Measurements from ENCODE around the gene RFTN1. TPM values are rescaled to one million over a fixed set of nuclear protein-coding genes. Genes with fewer than 3 reads are reported as not detected.
"Not testable (repeated sequence)": the region's sequence is repeated elsewhere in the genome, so short reads cannot be mapped to it uniquely, and the experiment has no call there.

The RFTN1 gene
- total and polyA plus RNA-seq, 4 donors, result 4.4 to 20.4 (median 11.9) TPM

DNA sequence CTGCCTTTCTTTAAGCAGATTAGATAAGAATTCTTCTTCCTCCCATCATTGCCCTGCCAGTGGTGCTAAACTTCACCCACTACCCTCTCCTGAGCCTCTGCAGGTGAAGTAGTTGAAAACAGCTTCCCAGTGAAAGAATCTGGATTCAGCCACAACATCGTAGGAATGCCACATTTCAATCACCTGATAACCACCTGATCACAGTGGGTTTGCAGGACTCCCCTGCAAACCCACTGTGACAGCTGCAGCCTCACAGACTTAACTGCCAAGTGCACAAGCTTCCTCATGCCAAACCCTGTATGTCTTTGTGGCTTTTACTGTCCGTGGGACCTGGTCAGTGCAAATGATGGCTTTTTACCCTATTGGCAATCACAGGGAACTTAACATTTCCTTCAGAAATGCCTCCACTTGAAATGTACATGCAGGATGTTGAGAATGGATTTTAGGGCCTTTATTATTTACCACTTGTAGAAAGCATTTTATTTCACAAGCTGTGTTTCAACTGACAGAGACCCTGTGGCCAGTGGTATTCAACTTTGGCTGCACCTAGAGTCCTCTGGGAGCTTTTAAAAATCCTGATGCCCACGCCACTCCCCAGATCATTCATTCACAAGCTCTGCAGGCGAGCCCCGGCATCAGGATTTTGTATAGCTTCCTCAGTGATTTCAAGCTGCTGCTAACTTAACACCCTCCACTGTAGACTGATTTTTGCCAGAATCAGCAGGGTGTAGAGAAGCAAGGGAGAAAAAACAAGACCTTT is 199.4 kb downstream of the RFTN1 start:
- H3K4me1 ChIP-seq (ENCODE audit: control insufficient read depth in 4 of 4, insufficient read depth in 4 of 4, low read length in 3 of 4), result peaks cover 0 to 14% (median 2%) of the 10 kb centered on the region in 4 donors
- no peak for TF ChIP-seq TAF1 (conservative IDR thresholded peaks at IDR 0.05)
- H3K9me3 ChIP-seq (ENCODE audit: control insufficient read depth in 4 of 4, low read length in 3 of 4), result no peaks in the 10 kb centered on the region
- WGBS, result 89% methylated on average over 5 of the region's 5 CpGs
- no peak overlapping the region for H3K27ac ChIP-seq (ENCODE audit: low read depth in 1 of 2, low read length in 2 of 2)
- DNase-seq (ENCODE audit: low spot score), result no peak
- H3K36me3 ChIP-seq (ENCODE audit: control insufficient read depth in 4 of 4, insufficient read depth in 3 of 4, low read depth in 1 of 4, low read length in 3 of 4), result peaks cover 0 to 28% (median 10%) of the 10 kb centered on the region in 4 donors
- H3K9ac ChIP-seq (ENCODE audit: low read depth in 1 of 2, low read length in 2 of 2), result no peak overlapping the region
- no peaks in the 10 kb centered on the region for H3K27me3 ChIP-seq (ENCODE audit: control insufficient read depth in 4 of 4, insufficient read depth in 4 of 4, low read length in 3 of 4)
- no peak overlapping the region for H3K4me3 ChIP-seq (ENCODE audit: low read depth in 1 of 3, low read length in 3 of 3)

DNA sequence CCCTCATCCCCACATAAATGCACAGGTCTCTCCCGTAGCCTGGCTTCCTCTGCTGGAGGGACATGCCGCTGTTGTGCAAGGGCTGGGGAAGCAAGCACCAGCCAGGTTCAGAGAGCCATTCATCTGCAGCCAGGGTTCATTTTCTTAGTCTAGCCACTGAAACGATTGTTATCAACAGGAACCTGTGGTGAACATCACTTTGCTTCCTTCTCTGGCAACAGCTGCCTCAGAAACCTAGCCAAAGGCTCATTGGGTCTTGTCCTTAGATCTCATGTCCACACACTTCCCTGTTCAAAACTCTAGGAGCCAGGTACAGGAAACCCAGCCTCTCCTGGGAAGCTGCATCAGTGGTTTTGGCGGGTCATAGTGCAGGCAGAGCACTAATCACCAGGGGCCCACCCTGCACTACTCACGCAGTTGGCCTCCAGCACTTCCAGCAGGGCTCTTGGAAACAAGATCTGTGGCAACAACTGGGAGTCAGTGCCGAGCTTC is 201.5 kb downstream of the RFTN1 start:
- no peak for DNase-seq (ENCODE audit: low spot score)
- WGBS, result 46% methylated on average over 6 of the region's 6 CpGs
- Histone ChIP-seq H3K4me1 (ENCODE audit: control insufficient read depth in 4 of 4, insufficient read depth in 4 of 4, low read length in 3 of 4) (peaks cover 0 to 14% (median 2%) of the 10 kb centered on the region in 4 donors), H3K36me3 (ENCODE audit: control insufficient read depth in 4 of 4, insufficient read depth in 3 of 4, low read depth in 1 of 4, low read length in 3 of 4) (peaks cover 0 to 28% (median 9%) of the 10 kb centered on the region in 4 donors), H3K27me3 (ENCODE audit: control insufficient read depth in 4 of 4, insufficient read depth in 4 of 4, low read length in 3 of 4) (no peaks in the 10 kb centered on the region), H3K4me3 (ENCODE audit: low read depth in 1 of 3, low read length in 3 of 3) (no peak overlapping the region), H3K27ac (ENCODE audit: low read depth in 1 of 2, low read length in 2 of 2) (peak overlapping the region in 1 of 2 donors; percentile 19), H3K9ac (ENCODE audit: low read depth in 1 of 2, low read length in 2 of 2) (no peak overlapping the region), H3K9me3 (ENCODE audit: control insufficient read depth in 4 of 4, low read length in 3 of 4) (no peaks in the 10 kb centered on the region)
- TF ChIP-seq, protein P1, sequence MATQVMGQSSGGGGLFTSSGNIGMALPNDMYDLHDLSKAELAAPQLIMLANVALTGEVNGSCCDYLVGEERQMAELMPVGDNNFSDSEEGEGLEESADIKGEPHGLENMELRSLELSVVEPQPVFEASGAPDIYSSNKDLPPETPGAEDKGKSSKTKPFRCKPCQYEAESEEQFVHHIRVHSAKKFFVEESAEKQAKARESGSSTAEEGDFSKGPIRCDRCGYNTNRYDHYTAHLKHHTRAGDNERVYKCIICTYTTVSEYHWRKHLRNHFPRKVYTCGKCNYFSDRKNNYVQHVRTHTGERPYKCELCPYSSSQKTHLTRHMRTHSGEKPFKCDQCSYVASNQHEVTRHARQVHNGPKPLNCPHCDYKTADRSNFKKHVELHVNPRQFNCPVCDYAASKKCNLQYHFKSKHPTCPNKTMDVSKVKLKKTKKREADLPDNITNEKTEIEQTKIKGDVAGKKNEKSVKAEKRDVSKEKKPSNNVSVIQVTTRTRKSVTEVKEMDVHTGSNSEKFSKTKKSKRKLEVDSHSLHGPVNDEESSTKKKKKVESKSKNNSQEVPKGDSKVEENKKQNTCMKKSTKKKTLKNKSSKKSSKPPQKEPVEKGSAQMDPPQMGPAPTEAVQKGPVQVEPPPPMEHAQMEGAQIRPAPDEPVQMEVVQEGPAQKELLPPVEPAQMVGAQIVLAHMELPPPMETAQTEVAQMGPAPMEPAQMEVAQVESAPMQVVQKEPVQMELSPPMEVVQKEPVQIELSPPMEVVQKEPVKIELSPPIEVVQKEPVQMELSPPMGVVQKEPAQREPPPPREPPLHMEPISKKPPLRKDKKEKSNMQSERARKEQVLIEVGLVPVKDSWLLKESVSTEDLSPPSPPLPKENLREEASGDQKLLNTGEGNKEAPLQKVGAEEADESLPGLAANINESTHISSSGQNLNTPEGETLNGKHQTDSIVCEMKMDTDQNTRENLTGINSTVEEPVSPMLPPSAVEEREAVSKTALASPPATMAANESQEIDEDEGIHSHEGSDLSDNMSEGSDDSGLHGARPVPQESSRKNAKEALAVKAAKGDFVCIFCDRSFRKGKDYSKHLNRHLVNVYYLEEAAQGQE (IDR thresholded peaks at IDR 0.05), result no peak
- TF ChIP-seq GABPA (IDR thresholded peaks at IDR 0.05 in 1 of 2, conservative IDR thresholded peaks at IDR 0.05 in 1 of 2), result no peak
- peak in 1 of 2 donors; percentile 15 for TF ChIP-seq RXRA (IDR thresholded peaks at IDR 0.05)
- peak in 1 of 2 donors; percentile 10 for TF ChIP-seq HNF4A (conservative IDR thresholded peaks at IDR 0.05)
- peak in 1 of 2 donors; percentile 41 for TF ChIP-seq RAD21 (IDR thresholded peaks at IDR 0.05)
- no peak for TF ChIP-seq FOXA1 (IDR thresholded peaks at IDR 0.05)
- no peak for TF ChIP-seq SP1 (IDR thresholded peaks at IDR 0.05)

DNA sequence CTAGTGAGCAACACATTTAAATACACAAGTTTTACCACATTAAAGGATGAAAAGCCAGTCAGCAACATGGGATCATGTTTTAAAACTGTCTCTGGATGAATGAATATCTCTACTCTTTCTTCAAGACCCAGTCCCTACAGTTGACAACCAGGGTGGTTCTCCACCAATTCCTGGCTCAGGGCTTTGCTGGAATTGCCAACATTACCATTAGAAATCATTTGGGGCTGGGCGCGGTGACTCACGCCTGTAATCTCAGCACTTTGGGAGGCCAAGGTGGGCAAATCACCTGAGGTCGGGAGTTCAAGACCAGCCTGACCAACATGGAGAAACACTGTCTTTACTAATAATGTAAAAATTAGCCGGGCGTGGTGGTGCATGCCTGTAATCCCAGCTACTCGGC is 203.0 kb downstream of the RFTN1 start:
- Histone ChIP-seq H3K36me3 (ENCODE audit: control insufficient read depth in 4 of 4, insufficient read depth in 3 of 4, low read depth in 1 of 4, low read length in 3 of 4) (peaks cover 0 to 18% (median 5%) of the 10 kb centered on the region in 4 donors), H3K4me1 (ENCODE audit: control insufficient read depth in 4 of 4, insufficient read depth in 4 of 4, low read length in 3 of 4) (peaks cover 3 to 20% (median 5%) of the 10 kb centered on the region in 4 donors)
- H3K9me3 ChIP-seq (ENCODE audit: control insufficient read depth in 4 of 4, low read length in 3 of 4); DNase-seq (ENCODE audit: low spot score); H3K27ac ChIP-seq (ENCODE audit: low read depth in 1 of 2, low read length in 2 of 2); H3K27me3 ChIP-seq (ENCODE audit: control insufficient read depth in 4 of 4, insufficient read depth in 4 of 4, low read length in 3 of 4); H3K9ac ChIP-seq (ENCODE audit: low read depth in 1 of 2, low read length in 2 of 2); H3K4me3 ChIP-seq (ENCODE audit: low read depth in 1 of 3, low read length in 3 of 3): not testable (repeated sequence)
- whole genome bisulfite sequencing, result 98% methylated on average over 7 of the region's 7 CpGs

DNA sequence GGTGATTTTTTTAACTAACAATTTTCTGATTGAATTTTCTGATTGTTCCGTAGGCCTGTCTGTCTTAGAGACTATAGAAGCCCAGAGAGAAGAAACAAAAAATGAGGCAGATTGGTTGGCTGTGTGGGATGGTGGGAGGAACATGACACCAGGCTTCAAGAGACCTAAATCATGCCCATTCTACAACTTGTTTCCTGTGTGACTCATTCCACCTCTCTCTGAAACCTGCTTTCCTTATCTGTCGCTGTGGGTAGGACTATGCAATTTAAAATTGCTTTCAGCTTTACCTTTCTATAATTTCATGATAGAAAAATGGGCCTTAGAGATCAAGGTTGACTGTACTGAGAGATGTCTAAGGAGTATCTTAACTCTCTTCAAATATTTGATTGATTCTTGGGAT is 203.9 kb downstream of the RFTN1 start:
- peaks cover 0 to 16% (median 4%) of the 10 kb centered on the region in 4 donors for H3K36me3 ChIP-seq (ENCODE audit: control insufficient read depth in 4 of 4, insufficient read depth in 3 of 4, low read depth in 1 of 4, low read length in 3 of 4)
- WGBS, result 81% methylated on average over 2 of the region's 2 CpGs
- no peak overlapping the region for H3K9ac ChIP-seq (ENCODE audit: low read depth in 1 of 2, low read length in 2 of 2)
- no peak overlapping the region for H3K27ac ChIP-seq (ENCODE audit: low read depth in 1 of 2, low read length in 2 of 2)
- H3K9me3 ChIP-seq (ENCODE audit: control insufficient read depth in 4 of 4, low read length in 3 of 4), result no peaks in the 10 kb centered on the region
- no peaks in the 10 kb centered on the region for H3K27me3 ChIP-seq (ENCODE audit: control insufficient read depth in 4 of 4, insufficient read depth in 4 of 4, low read length in 3 of 4)
- no peak overlapping the region for H3K4me3 ChIP-seq (ENCODE audit: low read depth in 1 of 3, low read length in 3 of 3)
- no peak for DNase-seq (ENCODE audit: low spot score)
- peaks cover 4 to 30% (median 12%) of the 10 kb centered on the region in 4 donors for H3K4me1 ChIP-seq (ENCODE audit: control insufficient read depth in 4 of 4, insufficient read depth in 4 of 4, low read length in 3 of 4)
- TF ChIP-seq GABPA (IDR thresholded peaks at IDR 0.05 in 1 of 2, conservative IDR thresholded peaks at IDR 0.05 in 1 of 2) (no peak), HNF4G (IDR thresholded peaks at IDR 0.05) (no peak), EGR1 (IDR thresholded peaks at IDR 0.05; ENCODE audit: low read depth in 2 of 2) (no peak), RAD21 (IDR thresholded peaks at IDR 0.05) (no peak), NR2F2 (IDR thresholded peaks at IDR 0.05) (no peak), HNF4A (conservative IDR thresholded peaks at IDR 0.05) (no peak)
- TF ChIP-seq, protein P1 (IDR thresholded peaks at IDR 0.05), result no peak
- TF ChIP-seq, protein P2, sequence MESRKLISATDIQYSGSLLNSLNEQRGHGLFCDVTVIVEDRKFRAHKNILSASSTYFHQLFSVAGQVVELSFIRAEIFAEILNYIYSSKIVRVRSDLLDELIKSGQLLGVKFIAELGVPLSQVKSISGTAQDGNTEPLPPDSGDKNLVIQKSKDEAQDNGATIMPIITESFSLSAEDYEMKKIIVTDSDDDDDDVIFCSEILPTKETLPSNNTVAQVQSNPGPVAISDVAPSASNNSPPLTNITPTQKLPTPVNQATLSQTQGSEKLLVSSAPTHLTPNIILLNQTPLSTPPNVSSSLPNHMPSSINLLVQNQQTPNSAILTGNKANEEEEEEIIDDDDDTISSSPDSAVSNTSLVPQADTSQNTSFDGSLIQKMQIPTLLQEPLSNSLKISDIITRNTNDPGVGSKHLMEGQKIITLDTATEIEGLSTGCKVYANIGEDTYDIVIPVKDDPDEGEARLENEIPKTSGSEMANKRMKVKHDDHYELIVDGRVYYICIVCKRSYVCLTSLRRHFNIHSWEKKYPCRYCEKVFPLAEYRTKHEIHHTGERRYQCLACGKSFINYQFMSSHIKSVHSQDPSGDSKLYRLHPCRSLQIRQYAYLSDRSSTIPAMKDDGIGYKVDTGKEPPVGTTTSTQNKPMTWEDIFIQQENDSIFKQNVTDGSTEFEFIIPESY (IDR thresholded peaks at IDR 0.05), result no peak

Data from liver (tissue), 9 donors.